Measurements from ENCODE around the gene FNBP1L.
"Not testable (repeated sequence)": the region's sequence is repeated elsewhere in the genome, so short reads cannot be mapped to it uniquely, and the experiment has no call there.

The FNBP1L gene

GRCh38 chr1:93442741-93443140, 5.2 kb upstream of the FNBP1L start:
- no peak for DNase-seq (ENCODE audit: low read depth in 3 of 3, low spot score in 1 of 3)

GRCh38 chr1:93443454-93443853, 4.5 kb upstream of the FNBP1L start:
- DNase-seq (ENCODE audit: low read depth in 3 of 3, low spot score in 1 of 3): no peak

- no peak for DNase-seq (ENCODE audit: low read depth in 3 of 3, low spot score in 1 of 3)
These were observed 974 bp upstream of the FNBP1L start for GRCh38 chr1:93446837-93447451.

- no peak for DNase-seq (ENCODE audit: low read depth in 3 of 3, low spot score in 1 of 3)
These were observed 519 bp downstream of the FNBP1L start for GRCh38 chr1:93448292-93448982.

GRCh38 chr1:93448983-93449804, 1.3 kb downstream of the FNBP1L start:
- no peak for DNase-seq (ENCODE audit: low read depth in 3 of 3, low spot score in 1 of 3)

GRCh38 chr1:93450321-93450720, 2.4 kb downstream of the FNBP1L start:
- no peak for DNase-seq (ENCODE audit: low read depth in 3 of 3, low spot score in 1 of 3)

GRCh38 chr1:93453911-93454310, 6.0 kb downstream of the FNBP1L start:
- DNase-seq (ENCODE audit: low read depth in 3 of 3, low spot score in 1 of 3): no peak

GRCh38 chr1:93459126-93459525, 11.2 kb downstream of the FNBP1L start:
- no peak for DNase-seq (ENCODE audit: low read depth in 3 of 3, low spot score in 1 of 3)

- DNase-seq (ENCODE audit: low read depth in 3 of 3, low spot score in 1 of 3): no peak
These were observed 13.3 kb downstream of the FNBP1L start for GRCh38 chr1:93461236-93461635.

GRCh38 chr1:93463960-93464359, 16.0 kb downstream of the FNBP1L start:
- DNase-seq (ENCODE audit: low read depth in 3 of 3, low spot score in 1 of 3): no peak

GRCh38 chr1:93465371-93466082, 17.6 kb downstream of the FNBP1L start:
- not testable (repeated sequence) for DNase-seq (ENCODE audit: low read depth in 3 of 3, low spot score in 1 of 3)

GRCh38 chr1:93467606-93468005, 19.7 kb downstream of the FNBP1L start:
- DNase-seq (ENCODE audit: low read depth in 3 of 3, low spot score in 1 of 3): no peak

- DNase-seq (ENCODE audit: low read depth in 3 of 3, low spot score in 1 of 3): no peak
These were observed 20.7 kb downstream of the FNBP1L start for GRCh38 chr1:93468662-93469061.

- not testable (repeated sequence) for DNase-seq (ENCODE audit: low read depth in 3 of 3, low spot score in 1 of 3)
These were observed 21.3 kb downstream of the FNBP1L start for GRCh38 chr1:93469223-93469622.

GRCh38 chr1:93471284-93471683, 23.4 kb downstream of the FNBP1L start:
- DNase-seq (ENCODE audit: low read depth in 3 of 3, low spot score in 1 of 3): no peak

- no peak for DNase-seq (ENCODE audit: low read depth in 3 of 3, low spot score in 1 of 3)
These were observed 24.0 kb downstream of the FNBP1L start for GRCh38 chr1:93471911-93472310.

GRCh38 chr1:93474321-93474720, 26.4 kb downstream of the FNBP1L start:
- no peak for DNase-seq (ENCODE audit: low read depth in 3 of 3, low spot score in 1 of 3)

GRCh38 chr1:93475681-93476080, 27.8 kb downstream of the FNBP1L start:
- no peak for DNase-seq (ENCODE audit: low read depth in 3 of 3, low spot score in 1 of 3)

GRCh38 chr1:93479133-93479745, 31.3 kb downstream of the FNBP1L start:
- DNase-seq (ENCODE audit: low read depth in 3 of 3, low spot score in 1 of 3): not testable (repeated sequence)

GRCh38 chr1:93481899-93482298, 34.0 kb downstream of the FNBP1L start:
- not testable (repeated sequence) for DNase-seq (ENCODE audit: low read depth in 3 of 3, low spot score in 1 of 3)

GRCh38 chr1:93483200-93483599, 35.3 kb downstream of the FNBP1L start:
- DNase-seq (ENCODE audit: low read depth in 3 of 3, low spot score in 1 of 3): no peak

Data from stimulated activated CD4-positive, alpha-beta T cell treated with anti-CD3 and anti-CD28 coated beads, TNF-alpha, amount 100 ng/mL, for 1 hour (primary cell).